ENCODE results near the gene OPTN.
"Not testable (repeated sequence)": the region's sequence is repeated elsewhere in the genome, so short reads cannot be mapped to it uniquely, and the experiment has no call there.

The OPTN gene

GRCh38 chr10:13091801-13092200 is 8.2 kb upstream of the OPTN start:
- no peak for DNase-seq

- no peak for DNase-seq
Measured at GRCh38 chr10:13092291-13093102, 7.5 kb upstream of the OPTN start.

GRCh38 chr10:13094082-13094481 is 5.9 kb upstream of the OPTN start:
- not testable (repeated sequence) for DNase-seq

- DNase-seq = no peak
Measured at GRCh38 chr10:13095094-13095493, 4.9 kb upstream of the OPTN start.

GRCh38 chr10:13095929-13096328 is 4.0 kb upstream of the OPTN start:
- DNase-seq = no peak

GRCh38 chr10:13099144-13099665 is 758 bp upstream of the OPTN start:
- no peak for DNase-seq

- no peak for DNase-seq
Measured at GRCh38 chr10:13100349-13101294, 659 bp downstream of the OPTN start.

- no peak for DNase-seq
Measured at GRCh38 chr10:13102002-13102794, 2.2 kb downstream of the OPTN start.

- no peak for DNase-seq
Measured at GRCh38 chr10:13103554-13103953, 3.6 kb downstream of the OPTN start.

- DNase-seq = no peak
Measured at GRCh38 chr10:13104697-13105096, 4.7 kb downstream of the OPTN start.

- DNase-seq = no peak
Measured at GRCh38 chr10:13105184-13105583, 5.2 kb downstream of the OPTN start.

GRCh38 chr10:13106387-13107045 is 6.6 kb downstream of the OPTN start:
- no peak for DNase-seq

GRCh38 chr10:13110908-13111307 is 10.9 kb downstream of the OPTN start:
- no peak for DNase-seq

- DNase-seq = no peak
Measured at GRCh38 chr10:13113544-13113943, 13.6 kb downstream of the OPTN start.

GRCh38 chr10:13115832-13116803 is 16.2 kb downstream of the OPTN start:
- DNase-seq = no peak

GRCh38 chr10:13117841-13118783 is 18.1 kb downstream of the OPTN start:
- DNase-seq = no peak

GRCh38 chr10:13118784-13119410 is 18.9 kb downstream of the OPTN start:
- DNase-seq = no peak

- DNase-seq = no peak
Measured at GRCh38 chr10:13120786-13121499, 21.0 kb downstream of the OPTN start.

GRCh38 chr10:13121500-13121854 is 21.5 kb downstream of the OPTN start:
- no peak for DNase-seq

All from amniotic stem cell (primary cell).